Inferior parietal cortex (tissue), 1 donor: Measurements from ENCODE around the gene ZFHX3.

Experiments used
- DNase-seq: peaks from one replicate; pipeline ENCODE4 v3.0.0-alpha.2; 2016; ENCODE audit errors: extremely low spot score

The ZFHX3 gene

DNA sequence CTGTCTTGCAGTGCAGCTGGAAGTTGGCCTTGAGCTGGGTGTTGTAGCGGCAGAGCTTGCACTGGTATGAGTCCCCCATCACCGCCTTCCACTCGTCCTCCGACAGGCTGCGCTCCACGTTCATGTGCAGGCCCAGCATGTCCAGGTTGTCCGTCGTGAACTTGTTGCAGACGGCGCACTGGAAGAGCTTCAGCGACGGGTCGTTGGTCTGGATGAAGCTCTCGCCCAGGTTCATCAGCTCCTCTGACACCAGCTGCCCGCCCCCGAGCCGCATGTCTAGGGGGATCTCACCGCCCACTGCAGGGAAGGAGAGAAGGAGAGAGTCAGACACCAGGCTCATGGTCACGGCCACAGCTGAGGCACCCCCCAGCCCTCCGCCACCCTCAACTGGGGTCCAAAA is 97.3 kb downstream of the ZFHX3 start:
- no peak for DNase-seq

DNA sequence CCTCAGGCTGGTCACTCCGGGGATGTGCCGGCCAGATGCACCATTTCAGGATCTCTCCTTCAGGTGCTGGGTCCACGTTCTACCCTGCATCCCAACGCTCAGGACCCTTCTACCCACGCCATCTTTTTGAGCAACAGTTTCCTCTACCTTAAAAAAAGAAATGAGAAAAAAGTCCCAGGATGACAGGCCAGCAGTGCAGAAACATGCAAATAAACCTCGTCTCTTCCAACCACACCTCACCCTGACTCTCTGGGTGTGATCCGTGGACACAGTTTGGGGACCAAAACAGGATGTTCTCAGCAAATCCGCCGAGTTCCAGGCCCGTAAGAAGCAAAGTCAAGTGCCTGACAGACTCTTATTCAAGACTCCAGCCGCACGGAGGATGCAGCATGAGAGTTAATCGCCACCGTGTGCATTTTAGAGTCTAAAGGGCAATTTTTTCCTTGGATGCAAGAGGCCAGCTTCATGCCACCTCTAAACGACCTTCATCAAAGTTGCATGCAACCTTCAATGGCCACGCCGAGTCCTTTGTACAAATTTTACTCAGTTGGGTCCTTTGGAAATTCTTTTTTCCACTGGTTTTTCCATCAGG is 99.6 kb downstream of the ZFHX3 start:
- DNase-seq, result no peak

DNA sequence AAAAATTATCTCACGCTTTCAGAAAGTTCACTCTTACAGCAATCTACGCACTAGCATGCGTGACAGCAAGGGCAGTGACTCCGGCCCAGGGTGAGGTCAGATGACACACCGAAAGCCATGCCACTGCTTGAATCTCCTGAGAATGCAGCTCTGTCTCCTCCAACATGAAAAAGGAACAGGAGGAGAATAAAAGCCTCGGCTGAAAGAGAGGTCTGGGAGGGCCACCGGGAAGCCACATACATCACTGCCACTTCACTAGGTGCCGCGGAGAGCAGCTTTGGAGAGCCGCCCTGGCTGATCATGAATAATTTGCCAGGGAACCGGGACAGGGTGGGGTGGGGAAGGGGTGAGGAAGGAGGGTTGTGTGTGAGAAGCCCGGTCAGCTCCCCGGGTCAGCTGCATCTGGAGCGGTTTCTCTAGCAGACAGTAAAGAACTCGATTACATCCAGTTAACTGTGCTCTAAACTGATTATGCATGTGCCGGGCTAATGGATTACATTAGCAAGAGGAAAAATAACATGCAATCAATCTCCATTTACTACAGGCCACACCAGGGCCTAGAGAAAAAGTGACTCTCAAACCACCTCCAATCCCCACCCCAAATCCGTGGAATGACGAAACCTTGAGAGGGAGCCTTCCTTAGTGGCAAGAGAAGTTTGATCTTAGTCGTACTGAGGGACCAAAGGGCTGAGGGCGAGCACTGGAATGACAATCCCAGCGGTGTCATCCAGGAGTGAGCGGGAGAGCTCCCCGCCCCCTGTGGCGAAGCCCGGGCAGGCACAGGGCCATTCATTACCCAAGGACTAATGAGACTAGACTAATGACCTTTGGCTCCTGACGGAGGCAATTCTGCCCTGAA is 100.3 kb downstream of the ZFHX3 start:
- DNase-seq, result no peak

DNA sequence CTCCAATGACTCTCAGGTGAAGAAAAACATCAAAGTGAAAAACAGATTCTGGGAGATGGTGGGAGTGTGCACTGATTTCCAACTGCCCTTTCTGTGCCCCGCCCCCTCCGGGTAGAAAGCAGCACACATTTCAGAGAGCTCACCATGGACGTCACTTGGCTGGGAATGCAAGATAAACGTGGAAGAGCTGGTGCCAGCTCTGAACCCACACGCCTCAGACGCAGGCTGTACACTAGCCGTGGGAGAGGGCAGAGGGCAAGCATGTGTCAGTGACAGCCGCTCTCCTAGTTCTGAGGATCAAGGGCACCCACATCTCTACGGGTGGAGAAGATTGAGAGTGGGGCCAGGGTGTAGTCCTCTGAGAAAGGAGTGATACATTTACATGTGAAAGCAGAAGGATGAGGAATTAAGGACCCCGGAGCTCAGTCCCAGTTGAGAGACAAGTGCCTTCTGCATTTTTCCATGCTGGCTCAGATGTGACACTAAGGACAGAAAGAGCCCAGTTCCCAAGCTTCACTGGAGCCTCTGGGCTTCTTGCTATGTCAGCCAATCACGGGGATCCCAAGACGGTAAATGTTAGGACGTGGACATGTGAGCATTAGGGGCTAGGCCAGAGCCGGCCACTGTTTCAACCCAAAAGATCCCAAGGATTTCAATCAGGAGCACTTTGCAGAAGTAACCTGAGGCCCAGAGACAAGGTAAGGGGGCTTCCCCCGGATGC is 101.3 kb downstream of the ZFHX3 start:
- no peak for DNase-seq

DNA sequence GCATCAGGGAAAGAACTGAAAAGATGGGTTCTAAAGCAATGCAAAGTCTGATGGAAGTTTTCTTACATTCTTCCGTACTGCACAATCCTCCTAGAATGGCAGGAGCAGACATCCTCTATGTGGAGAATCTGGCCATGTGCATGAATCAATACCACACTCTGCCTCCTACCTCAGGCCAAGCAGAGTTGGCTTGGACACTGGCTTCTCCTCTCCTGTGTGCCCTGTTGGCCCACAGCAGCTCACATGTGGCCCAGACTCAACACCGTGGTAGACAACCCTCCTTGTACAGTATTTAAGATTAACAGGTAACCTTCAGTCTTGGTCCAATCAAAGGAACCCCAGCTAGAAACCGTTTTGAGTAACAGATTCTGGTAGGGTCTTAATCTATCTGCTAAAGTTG is 101.9 kb downstream of the ZFHX3 start:
- DNase-seq, result no peak

DNA sequence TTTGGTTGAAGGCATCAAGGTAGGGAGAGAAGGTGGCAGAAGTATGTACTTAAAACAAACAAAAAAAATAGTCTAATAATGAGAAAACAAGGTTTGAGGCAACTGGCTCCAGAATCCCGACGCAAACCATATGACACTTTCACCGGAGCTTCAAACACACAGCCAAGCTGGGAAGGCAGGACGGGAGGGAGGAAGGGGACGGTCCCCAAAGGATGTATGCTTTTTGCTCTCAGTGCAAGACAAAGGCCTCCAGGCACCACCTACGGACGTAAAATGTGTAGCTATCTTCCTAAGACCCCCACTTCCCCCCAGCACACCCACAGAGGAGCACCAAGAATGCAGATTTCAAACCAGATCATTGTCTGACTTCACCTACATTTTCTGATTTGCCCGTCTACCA is 102.3 kb downstream of the ZFHX3 start:
- DNase-seq, result no peak

DNA sequence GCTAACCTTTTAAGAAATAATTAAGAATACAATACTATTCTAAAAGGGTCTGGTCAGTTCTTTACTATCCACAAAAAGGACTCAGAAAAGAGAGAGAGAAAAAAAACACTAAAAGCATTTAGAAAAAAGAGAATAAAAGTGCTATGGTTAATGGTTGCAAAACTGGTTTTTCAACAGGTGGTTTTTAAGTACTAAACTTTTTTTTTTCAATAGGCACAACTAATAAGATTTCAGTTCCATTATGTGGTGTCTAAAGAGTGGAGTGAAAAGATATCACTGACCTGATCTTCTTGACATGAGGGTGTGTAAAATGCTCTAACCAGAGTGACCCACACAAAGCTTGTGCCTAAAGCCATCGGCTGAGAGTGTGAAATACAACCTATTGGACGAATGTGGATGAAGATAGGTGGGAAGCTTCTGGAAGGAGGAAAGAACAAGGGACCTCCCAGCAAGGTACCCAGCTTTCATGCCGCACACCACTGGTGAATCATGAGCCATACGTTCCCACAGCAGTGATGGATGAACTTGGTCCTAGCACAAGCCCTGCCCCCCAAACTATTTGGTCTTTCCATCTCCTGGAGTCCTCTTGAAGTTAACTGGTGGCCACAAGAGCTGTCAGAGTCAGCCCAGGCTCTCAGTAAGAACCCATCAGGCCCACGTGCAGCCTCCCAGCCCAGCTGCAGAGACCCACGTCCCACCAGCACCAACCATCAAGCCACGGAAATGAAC is 103.0 kb downstream of the ZFHX3 start:
- no peak for DNase-seq

DNA sequence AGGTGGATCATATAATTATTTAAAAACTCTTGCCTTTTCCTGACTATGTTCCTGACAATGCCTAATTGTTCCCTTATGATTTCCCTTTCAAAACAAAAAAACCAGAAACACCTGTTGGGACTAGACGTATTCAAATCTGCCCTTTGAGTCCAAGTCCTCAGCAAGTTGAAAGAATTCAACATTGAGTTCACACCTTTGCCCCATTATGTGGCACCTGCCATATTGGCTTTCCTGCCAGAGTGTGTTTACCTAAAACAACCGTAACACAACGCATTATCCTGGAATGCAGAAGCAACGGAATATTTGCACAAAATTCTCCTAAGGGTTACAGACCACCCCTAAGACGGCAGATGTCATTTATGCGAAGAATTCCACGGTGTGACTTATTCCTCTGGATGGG is 105.9 kb downstream of the ZFHX3 start:
- DNase-seq, result no peak

DNA sequence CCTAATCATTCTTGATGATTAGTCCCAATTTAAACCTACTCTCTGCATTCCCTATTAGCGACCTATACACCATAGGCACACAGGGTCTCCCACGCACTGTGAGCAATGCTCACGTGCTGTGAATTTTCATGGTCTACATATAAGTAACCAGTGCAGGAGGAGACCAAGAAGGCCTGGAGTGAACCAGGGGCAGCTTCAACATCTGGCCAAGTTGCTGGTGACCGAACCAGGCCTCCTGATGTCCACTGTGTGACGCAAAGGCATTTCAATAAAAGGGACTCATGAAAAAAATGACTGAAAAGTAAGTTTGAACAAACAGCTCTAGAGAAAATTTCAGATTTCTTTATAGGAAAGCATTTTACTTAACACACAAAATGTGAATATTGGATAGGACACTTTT is 107.0 kb downstream of the ZFHX3 start:
- DNase-seq, result no peak

DNA sequence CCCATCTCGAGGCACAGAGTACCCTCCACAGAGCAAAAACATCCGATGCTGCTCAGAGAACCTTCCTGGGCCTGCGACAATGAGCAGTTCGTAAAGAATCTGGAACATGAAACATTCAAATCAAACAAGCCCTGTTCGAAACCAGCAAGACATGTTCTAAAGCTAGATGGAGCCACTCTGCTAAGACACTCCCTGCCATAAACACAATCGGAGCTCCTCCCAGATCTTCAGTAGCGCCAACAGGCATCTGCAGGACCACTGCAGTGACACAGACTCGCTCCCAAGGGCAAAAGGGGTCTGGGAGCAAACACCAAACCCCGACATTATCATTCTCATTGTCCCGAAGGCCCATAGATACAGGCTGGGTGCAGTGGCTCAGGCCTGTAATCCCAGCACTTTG is 108.7 kb downstream of the ZFHX3 start:
- DNase-seq, result no peak

DNA sequence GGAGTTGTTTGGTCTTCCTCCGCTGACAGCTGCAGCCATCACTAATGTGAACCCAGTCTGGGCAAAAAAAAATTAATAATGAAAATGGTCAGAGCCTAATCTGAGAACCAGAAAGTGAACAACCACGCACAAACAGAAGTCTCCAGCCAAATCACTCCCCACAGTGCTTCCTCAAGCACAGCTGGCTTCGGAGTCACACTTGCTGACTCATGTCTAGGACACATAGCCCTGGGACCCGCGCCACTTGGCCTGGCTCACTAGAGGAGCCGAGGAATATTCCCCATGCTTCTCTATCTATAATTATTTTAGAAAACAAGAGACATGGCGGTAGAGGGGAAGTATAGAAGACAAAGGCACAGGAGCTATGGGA is 109.1 kb downstream of the ZFHX3 start:
- DNase-seq, result no peak

DNA sequence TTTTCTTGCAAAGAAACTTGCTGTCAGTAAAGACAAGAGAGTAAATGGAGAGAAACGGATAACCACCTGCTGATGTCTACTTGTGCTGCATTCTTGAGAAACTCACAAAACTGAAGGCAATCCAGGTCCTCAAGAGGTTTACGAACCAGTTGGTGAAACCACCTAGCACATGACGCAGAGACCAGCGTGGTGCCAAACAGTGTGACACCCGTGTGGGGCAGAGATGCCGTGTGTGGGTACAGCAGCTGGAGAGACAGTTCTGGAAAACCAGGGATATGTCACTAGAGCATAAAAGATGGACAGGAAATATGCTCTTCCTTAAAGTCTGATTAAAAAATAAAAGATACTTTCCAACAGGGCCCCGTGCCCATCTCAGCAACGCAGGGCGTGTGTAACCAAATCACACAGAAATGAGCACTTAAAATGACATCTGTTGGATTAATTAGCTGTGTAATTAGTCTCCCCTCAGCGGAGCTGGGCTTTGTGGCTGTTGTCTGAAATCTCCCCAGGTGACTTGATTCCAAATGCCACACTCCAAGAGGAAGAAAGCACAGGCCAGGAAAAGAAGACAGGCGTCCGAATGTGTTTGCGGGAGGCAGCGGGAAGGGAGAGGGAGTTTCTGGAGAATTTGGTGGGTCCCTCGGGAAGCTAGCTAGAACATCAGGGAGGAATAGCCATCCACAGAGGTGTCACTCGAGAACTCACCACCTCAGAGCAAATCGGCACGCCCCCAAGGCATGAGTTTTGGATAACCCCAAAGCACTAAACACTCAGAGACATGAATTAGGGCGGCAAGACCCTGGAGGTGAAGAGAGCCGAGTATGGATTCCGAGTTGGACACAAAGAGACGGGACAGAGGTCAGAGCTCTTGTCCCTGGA is 109.8 kb downstream of the ZFHX3 start:
- DNase-seq, result no peak

DNA sequence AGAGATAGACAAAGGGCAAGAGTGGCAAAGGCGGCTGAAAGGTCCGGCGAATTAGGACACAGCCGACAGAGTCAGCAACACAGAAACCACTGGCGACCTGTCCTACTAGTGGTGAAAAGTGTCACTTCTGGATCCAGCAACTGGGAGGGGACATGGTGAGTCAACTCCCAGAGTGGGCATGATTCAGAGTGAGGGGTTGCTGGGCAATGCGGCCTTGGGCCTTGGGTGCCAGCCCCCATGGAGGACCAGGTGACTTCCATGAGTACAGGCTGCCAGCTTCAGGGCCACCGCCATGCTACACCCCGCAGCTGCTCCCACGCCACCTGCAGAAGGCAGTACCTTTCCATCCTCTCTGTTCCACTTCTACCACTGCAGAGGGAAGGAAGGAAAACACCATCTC is 110.6 kb downstream of the ZFHX3 start:
- DNase-seq, result no peak

DNA sequence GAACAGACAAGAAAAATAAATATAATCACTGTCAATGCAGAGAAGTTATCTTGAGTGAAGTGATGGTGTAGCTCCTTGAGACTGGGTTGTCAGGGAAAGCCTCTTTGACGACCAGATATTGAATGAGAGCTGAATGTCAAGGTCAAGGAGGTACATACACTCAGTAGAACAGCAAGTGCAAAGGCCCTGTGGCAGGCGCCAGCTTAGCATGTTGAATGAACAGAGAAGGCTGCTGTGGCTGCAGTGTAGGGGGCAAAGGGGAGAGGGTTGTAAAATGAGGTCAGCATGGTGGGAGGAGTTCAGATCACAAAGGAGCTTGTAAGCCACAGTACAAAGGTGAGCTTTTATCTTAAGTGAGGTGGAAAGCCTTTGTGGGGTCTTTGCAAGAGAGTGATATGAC is 111.5 kb downstream of the ZFHX3 start:
- DNase-seq, result no peak

DNA sequence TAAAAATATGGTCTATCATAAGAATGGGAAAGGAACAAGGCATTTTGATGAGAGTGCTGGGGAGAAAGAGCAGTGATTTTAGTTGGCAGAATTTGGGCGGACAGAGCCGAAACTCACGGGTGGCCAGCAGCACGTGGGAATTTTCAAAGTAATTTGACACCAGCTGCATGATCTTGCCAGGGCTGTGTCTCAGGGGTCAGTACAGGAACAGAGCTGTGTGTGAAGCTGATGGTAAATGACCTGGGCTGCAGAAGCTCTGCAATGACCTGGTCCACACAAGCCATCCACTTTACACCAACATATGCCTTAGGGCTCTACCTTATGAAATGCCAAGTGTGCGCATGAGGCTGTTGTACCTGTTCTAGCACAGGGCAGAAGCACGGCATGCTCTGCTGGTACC is 112.0 kb downstream of the ZFHX3 start:
- no peak for DNase-seq

DNA sequence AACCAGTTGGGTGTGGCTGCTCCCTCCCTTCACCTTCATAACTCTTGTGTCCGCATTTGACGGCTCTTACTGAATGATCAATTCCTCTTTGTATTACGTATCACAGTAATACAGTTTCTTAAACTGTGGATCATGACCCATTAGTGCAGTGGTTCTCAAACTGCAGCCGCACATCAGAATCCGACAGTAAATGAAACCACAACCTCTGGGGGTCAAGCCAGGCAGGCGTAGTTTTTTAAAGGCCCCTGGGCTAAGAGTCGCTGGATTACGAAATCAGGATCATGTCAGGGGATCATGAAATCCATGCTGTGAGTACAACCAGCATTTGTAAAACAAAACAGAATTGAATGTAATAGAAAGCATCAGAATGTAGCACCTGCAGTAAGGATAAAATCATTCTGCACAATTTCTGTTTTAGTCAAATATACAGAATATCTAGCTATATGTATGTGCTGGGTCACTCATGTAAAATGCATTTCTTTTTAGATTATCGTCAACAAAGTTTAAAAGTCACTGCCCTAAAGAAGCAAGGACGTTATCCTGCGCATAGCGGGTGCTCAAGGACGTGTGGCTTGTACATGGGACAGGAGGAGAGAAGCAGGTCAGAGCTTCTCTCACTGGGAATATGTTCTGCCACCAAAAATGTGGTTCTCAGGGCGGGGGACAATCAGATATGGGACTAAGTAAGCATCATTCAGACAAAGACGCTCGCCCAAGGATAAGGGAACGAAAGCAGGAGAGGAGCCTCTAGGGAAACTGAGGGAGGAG is 113.1 kb downstream of the ZFHX3 start:
- DNase-seq, result no peak

DNA sequence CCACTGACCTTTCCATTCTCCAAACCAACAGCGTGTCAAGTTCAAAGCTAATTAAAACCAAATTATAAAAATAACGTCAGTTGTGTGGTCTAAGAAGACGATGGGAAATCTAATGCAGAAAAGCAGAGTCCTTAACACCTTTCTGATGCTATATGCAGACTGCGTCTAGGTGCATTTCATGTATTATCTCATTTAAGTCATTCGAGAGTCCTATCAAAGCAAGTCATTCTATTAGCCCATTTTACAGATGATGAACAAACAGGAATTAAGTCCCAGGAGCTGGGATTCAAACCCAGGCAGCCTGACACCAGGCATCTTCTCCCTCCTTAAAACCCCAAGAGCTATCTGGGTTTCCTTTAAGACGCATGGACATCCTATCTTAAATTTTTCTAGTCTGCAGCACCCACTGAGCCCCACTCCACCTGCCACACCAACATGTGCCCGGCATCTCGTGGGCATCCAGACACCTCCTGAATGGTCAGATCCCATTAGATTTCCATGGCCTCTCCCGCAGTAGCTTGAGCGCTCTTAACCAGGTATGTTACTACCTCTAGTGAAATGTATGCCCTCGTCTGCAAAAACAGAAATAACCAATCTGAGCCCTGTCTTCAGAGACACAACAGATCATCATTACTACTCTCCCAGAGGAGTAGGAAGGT is 115.1 kb downstream of the ZFHX3 start:
- no peak for DNase-seq

DNA sequence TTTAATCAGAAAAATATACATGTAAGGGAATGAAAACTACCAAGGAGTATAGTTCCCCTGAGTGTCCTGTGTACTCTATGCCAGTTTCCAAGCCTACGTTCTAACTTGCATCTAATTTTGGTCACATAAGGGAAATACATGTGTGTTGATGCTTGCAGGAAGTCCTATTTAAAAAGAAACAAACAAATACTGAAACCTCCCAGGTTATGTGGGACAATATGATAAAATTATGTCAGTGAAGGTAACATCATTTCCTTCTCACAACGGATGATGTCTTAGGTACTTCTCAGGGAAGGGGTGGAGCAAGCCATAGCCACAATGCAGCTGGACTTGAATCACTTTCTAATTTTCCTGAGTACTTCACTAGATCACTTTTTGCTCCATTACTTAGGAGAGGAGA is 115.9 kb downstream of the ZFHX3 start:
- DNase-seq, result no peak

DNA sequence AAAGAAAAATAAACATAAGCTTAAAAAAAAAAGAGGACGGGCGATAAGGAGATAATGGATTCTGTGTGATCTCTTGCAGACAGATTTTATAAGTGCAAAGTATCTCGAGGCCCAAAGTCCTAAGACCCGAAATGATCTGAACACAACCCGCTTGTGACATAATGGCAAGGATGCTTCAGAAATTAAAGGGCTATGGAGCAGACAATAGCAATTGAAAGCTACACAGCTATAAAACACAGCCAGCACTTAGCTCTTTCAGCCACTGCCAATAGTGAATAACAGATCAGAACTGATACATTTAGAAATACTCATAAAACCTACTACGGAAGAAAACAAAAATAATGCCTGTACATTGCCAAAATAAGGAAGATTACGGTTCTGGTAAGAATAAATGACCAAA is 117.5 kb downstream of the ZFHX3 start:
- DNase-seq, result no peak
